NOMO-1 treated with dmso at 0.1 percent for 144 hours (cell line): ENCODE data around the gene EHD1.

Source experiments
- DNase-seq: peaks from one replicate; lab custom pipeline; 2025; ENCODE audit not compliant: unreplicated experiment; lab: John Stamatoyannopoulos, UW

Gene EHD1

DNA sequence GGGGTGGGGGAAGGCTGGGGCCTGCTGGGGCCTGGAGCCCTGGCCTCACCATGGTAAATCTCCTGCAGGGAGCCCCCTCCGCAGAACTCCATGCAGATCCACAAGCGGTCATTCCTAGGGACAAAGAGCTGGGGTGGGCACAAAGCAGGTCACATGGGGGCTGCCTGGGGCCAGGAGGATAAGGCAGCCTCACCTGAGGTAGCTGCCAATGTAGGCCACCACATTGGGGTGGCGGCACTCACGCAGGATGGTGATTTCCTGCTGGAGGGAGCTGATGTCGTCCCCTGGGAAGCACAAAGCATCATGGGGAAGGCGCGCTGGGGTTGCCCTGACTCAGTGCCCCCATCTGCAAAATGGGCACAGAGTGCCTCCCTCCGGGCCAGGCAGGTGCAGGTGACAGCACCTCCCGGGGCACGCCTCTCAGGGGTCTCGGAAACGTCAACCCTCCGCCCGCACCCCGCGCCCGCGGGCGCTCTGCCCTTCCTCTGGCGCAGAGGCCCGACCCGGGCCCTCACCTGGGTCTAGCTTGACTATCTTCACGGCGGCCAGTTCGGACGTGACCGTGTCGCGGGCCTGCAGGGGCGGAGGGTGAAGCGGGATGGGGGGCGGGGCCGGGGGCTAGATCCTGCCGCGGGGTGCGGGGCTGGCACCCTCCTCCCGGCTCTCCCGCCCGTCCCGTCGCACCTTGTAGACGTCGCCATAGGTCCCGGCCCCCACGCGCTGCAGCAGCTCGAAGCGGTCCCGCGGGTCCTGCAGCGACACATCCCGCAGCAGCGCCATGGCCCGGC, 75.9 kb downstream of the EHD1 start:
- no peak for DNase-seq
